GM18519 (cell line): ENCODE measurements around the gene NFATC2.
A peak's percentile ranks its signal among the peaks of the same experiment; 100 is the strongest.
"Not testable (repeated sequence)": the region's sequence is repeated elsewhere in the genome, so short reads cannot be mapped to it uniquely, and the experiment has no call there.

Experiments
- ATAC-seq: cut with Tn5 transposase; IDR thresholded peaks from one replicate; pipeline ENCODE4 v1.9.1; 2021; ENCODE audit warnings: mild to moderate bottlenecking, moderate library complexity; ENCODE audit not compliant: unreplicated experiment, low FRiP score

NFATC2 gene

DNA sequence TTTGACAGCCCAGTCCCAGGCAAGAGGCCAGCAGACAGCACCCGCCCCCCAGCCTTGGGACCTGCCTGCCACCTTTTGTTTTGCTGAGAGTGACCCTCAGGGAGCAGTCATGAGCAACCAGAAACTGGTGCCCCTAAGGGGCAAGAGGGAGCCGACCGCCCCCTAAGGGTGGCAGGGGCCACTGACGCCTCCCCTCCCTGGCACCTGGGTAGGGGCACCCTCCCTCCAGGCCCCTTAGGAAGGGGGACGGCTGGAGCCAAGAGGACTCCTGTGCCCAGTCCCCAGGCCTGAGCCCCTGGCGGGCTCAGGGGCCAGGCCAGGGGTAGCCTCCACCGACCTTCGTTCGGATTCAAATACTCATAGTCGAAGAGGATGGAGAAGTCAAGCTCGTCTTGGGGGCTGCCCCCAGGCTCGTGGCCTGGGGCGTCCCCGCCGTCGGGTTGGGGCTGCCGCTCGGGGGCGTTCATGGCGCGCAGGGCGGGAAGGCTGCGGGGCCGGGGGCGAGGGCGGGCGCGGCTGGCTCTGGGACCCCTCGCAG lies 417 bp downstream of the NFATC2 start:
- ATAC-seq, result no peak

DNA sequence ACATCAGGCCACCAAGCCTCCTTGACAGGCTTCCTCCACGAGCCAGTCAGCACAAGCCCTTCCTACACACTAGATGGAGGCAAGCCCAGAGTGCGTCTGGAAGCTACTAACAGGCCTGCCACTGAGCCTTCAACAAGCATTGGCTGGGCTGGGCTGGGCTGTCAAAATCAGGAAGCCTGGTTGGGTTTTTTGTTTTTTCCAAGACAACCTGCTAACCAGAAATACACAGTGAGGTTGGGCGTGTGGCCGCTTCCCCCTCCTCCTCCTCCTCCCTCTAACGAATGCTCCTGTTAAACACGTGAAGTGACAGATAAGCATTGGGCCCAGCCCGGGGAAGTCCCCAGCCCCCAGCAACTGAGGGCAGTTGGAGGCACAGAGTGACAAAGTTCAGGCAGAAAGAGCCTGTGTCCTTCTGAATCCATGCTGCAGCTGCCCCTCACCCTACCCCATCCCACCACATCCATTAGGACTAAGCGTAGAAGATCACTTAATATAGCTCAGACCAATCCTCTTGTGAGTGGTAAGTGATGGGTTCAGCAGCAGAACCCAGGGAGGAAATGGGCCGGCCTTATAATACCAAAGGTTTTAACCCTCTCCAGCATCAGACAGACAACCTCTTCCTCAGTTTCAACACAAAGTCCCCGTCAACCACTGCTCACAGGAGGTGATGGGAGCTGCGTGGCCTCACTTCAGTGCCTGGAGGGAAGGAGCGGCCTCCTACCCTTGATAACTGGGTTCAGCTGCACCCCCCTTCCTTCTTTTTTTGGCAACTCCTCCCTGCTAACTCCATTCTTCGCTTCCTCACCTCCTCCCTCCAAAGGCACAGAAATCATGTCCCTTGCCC lies 1.1 kb downstream of the NFATC2 start:
- peak; percentile 42 for ATAC-seq

DNA sequence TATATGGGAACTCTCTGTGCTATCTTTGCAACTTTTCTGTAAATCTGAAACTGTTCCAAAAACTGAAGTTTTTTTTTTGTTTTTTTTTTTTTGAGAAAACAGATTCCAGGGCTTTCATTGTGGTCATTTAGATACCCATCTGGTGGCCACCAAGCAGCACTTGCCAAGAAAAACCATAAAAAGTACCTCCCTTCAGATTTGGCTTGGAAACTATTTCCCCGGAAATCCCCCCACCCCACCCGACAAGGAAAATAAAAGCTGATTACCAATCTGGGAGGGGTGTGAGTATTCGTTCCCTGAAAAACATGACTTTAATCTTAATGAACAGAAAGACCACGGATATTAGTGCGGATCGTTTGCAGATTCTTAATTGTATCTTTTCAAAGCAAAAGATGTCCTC lies 1.9 kb downstream of the NFATC2 start:
- ATAC-seq, result no peak

DNA sequence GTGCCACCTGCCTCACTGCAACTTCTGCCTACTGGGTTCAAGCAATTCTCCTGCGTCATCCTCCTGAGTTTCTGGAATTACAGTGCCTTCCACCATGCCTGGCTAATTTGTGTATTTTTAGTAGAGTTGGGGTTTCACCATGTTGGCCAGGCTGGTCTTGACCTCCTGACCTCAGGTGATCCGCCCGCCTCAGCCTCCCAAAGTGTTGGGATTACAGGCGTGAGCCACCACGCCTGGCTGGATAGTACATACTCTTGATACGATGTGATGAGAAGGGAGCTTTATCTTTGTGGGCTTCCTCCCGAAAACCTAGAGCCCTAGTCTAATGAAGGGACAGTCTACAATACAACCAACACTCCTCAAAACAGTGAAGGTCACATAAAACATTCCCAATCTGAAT lies 2.4 kb downstream of the NFATC2 start:
- ATAC-seq, result not testable (repeated sequence)

DNA sequence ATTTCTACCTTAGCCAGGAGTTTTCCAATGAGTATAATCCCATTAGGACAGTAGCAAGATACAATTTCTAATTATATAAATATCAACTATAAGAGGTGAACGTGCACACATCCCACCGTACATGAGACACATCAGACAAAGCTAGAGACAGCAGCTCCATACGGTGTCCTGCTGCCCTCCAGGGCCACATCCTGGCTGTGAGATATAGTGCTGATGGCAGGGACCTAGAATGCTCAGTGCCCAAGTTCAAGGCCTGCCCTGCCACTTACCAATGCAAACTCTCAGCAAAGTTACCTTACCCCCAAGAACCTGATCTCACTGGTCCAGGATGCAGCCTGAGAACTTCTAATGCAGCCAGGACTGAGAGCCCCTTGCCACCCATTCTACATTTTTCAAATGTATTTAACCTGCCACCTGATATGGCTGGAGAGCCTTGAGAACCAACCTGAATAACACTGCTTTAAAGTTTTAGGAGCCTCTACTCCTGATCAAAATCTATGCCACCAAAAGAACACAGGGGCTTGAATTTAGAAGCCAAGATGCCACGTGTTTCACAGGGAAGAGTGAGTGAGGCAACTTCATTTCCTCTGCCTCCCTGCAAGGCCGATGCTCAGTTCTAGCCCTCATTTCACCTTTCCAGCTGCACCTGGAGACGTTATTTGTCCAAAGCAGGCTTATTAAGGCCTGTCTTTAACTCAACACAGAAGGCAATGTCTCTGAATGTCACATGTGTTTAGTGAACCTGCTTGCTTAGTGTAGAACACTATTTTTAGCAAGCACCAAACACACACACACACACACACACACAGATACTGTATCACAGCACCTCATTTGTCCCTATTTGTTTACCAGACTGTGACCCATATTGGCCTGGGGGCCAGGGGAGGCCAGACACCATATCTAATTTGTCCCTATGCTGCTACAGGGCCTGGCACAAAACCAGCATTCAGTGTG lies 6.1 kb downstream of the NFATC2 start:
- no peak for ATAC-seq

DNA sequence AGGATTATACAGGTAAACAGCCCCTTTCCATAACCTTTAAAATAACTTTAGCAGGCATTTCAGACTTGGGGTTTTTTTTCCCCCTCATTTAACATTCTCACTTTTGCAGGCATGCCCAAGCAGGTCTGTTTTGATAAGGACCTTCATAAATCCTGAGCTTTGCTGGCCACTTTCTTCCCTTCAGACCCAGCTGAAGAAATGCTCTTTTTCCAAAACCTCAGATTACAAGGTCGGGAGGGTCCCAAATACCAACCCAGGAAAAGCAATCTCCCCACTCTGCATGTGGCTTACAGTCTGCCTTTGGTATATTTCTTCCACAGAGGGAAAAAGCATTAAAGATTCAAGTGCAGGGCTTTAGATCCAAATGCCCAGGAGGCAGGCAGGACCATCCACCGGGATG lies 6.8 kb downstream of the NFATC2 start:
- no peak for ATAC-seq

DNA sequence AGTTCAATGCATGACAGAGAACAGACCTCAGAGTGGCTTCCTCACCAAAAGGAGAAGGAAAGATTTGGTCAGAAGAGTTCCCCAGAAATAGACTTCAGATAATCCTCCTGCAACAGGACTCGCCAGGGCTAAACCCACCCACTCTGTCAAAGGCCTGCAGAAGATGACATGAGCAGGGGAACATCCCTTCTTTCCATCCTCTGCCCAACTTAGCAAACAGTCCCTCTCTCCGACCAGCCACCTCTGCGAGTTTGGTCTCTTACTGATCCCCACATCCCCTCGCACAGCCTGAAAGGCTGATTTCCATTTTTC lies 7.5 kb downstream of the NFATC2 start:
- no peak for ATAC-seq

DNA sequence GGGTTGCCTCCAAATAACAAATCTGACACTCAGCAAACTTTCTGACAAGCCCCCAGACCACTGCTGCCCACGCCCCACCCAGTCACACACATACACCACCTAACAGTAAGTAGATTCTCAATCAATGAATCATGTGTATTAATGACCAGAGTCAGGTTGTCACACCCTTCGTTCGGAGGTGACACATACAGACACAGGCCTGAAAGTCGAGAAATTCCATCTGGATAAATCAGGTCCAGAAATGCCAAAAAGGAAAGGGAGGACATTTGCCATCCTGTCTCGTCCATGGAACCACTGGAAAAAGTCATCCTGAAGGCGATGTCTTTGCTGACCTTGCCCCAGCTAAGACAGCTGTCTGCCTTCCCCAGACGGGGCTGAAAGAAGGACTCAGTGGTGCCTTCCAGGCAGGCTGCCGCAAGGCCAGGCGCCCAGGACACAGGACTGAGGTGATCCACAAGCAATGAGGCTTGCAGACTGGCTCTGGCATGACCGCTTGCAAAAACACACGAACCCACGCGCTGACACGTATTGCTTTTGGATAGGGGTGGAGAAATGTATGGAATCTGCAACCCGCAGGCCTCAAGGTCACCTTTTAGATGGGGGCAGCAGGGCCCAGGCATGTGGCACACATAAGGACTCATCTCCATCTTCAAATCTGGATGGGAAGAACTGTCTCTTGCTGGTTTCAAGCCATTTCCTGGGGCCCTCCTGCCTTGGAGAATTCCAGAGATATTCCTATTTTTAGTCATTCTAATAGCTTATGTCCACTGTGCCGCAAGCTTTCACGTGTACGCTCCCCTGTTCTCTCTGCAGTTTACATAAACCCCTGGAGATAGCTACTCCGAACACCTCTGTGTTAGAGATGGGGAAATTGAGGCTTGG lies 9.0 kb downstream of the NFATC2 start:
- ATAC-seq, result no peak

DNA sequence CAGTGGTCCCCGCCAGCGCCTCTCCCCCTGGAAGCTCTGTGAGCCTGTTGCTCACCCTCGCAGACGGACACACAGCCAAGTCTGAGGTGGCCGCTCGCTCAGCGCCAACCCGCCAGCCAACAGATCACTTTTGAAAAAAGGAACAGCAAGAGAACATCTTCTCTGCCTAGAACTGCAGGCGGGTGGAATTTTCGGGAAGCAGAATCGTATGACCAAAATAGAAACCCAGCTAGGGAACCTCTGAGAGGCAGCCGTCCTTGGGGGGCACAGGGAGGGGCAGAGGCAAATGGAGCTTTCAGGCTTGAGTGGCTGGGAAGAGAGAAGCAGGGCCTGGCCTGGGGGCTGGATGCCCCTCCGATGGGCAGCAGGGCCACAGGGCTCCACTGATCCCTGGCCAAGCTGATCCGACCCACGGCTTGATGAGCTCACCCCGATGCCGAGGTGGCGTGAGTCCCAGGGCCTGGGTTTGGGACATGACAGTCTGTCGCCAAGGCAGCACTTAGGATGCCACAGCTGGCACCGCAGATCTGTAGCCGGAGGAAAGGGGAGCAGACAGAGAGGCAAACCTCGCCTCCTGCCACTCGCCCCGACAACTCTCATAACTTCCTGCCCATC lies 9.8 kb downstream of the NFATC2 start:
- ATAC-seq, result no peak

DNA sequence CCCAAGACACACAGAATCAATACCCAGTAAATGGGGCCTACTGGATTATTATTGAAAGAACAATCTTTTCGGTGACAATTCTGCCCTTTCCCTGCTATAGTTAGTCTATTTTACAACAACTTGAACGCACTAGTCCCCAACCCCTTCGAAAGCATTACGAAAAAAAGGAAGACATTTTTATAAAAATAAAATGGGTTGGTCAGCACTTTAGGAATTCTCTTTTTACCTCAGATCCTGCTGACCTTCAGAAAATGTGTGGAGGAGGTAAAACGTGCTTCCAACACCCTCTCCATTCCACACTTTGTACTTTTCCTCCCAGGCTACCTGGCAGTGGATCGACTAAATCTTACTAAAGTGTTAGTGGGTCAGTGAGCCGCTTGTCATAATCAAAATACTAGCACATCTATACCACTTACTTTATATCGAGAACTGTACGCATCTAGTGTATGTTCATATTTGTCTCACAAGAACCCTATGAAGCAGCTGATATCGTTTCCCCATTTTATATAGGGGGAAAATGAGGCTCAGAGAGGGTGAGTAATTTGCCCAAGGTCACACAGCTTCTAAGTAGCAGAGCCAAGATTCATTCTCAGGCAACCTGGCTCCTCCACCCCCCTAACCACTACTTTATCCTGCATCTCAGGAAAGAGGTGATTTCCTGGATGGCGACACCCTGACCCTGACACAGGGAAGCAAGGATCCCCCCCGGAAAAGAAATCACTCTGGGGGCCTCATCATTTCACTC lies 10.6 kb downstream of the NFATC2 start:
- ATAC-seq, result no peak

DNA sequence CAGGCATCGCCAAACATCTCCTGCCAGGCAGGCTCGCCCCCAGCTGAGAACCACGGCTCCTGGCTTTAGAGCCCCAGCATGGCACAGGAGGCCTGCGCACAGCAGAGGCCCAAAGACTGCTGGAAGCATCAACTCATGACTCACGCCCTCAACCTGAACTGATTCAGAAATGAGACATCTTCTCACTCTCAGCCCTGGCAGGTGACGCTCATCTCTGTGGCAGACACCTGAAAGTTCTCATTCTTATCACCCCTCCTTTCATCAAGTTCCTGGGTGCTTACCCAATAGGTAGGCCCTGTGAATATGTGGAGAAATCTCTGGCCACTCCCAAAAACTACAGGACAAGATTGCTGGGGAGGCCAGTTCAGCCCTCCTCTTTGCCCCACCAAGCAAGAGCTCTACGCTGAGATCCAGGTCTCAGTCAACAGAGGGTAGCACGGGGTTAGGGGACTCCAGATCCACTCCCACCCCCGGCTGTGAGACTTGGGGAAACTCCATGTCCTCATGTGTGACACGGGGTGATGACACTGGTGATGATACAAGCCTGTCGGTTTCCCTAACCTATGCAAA lies 11.3 kb downstream of the NFATC2 start:
- ATAC-seq, result peak; percentile 53

DNA sequence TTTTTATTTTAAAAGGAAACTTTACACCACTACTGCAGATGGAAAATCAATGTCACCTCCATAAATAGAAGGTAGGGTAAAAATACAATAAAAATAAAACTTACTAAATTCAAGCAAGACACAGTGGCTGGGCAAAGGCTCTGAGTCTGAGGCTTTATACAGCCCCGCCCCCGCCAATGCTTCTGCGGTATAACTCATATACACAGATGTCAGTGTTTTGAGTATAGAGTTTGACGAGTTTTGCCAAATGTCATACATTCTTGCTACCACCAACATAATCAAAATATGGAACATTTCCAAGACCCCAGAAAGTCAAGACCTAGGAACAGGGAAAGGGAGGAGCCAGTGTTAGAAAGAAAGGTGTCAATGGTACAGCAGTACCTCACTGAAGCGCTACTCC lies 12.8 kb downstream of the NFATC2 start:
- ATAC-seq, result no peak

DNA sequence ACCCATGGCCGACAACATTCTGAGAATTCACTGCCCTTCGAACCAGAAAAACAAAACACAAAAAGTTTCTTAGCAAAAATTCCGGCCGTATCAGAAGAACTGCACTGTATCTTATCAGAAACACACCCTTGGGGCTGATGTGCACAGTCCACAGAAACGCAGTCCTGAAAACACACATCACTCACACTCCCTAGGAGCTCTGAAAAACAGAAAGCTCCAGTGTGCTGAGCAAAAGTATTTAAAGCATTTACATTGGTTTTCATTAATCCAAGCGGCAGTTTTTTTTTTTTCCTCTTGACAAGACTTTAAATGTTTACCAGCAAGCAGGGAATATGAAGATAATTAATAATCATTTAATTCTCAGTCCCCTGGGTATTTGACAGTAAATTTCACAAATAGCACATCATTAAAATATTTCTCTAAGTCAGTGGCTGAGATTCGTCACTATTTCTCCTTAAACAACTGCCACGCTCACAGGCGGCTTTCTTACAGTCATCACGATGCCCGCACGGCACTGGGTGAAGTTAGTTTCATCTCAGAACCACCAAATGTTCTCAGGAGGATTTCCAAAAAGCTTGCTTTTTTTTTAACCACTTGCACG lies 13.3 kb downstream of the NFATC2 start:
- no peak for ATAC-seq

DNA sequence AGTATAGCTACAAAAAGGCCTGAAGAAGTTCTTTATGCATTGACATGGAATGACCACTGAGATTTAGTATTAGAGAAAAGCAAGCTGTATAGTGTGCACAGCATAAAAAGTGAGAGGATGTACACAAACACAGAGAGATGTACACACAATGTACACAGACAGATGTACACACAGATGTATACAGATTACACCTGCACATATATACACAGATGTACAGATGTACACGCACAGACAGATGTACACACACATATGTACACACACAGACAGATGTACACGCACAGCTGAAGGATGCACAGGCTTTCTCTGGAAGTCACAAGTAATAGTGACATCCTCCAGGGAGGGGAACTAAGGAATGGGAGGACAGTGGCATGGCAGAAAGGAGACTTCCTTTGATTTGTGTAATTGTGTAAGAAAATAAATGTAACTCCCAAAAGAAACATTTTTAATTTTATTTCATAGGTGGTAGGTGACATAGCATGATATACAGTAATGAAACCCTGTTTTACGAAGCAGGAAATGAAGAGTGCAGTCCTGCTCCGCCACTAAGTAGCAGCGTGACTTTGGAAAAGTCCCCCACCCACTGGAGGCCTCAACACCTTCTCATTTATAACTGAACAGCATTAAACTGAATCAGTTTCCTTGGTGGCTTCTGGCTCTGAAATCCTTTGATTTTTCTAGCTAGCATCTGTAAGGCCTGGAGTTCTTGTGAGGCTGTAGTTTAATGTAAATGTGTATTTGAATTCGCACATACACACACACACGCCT lies 14.1 kb downstream of the NFATC2 start:
- ATAC-seq, result no peak

DNA sequence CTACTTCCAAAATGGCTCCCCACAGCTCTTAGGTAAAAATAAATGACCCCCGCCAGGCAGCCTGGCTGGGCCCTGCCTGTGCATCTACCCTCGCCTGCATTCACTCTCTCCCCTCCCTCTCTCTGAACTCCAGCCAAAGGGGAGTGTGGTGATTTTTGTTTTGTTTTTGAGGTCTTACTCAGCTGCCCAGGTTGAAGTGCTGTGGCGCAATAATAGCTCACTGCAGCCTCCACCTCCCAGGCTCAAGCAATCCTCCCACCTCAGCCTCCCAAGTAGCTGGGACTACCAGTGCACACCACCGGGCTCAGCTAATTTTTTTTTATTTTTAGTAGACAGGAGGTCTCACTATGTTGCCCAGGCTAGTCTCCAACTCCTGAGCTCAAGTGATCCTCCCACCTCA lies 15.8 kb downstream of the NFATC2 start:
- no peak for ATAC-seq

DNA sequence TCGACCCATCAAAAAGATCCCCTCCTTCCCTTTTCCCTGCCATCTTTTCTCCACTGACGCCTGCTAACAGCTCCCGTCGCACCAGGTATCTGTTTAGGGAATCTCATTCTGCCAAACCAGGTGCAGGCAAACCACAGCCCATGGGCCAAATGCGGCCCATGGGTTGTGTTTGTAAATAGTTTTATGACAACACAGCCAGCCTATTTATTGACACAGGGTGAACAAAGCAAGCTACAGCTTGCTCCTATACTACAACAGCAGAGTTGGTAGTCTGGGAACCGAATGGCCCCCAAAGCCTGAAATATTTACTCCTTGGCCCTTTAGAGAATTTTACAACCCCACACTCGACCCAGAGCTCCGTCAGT lies 16.4 kb downstream of the NFATC2 start:
- ATAC-seq, result no peak

DNA sequence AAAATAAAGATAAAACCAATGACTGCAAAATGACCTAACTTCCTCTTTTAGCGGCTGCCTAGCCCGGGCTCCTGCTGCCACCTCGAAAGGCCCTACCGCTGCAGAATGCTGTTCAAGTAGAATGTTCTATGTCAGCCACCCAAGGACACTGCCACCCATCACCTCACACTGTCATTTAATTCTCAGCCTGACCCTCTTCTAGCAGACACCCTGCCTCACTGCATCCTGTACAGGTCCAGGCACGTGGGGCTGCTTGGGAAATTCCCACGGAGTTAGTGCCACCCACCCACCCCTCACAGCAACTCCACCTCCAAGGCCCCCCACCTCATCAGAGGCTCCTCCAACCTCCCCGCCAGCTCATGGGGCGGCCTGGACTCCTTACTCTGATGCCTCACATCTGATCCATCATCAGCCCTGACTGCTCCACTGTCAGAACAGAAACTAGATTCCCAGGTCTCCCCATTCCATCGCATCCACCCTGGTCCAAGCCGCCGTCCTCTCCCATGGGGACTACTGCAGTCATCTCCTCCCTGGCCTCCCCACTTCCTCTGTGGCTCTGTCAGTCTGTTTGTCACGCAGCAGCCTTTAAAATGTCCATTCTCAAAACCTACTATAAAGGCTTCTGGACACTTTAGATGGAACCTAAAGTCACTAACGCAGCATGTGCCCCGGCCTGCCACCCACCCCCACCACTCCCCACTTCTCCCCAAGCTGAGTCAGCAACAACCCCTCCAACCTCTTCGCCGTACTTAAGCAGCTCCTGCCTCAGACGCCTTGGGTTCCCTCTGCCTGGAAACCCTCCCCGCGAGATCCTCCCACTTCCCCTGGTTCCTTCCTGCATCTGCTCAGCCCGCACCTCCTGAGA lies 17.0 kb downstream of the NFATC2 start:
- no peak for ATAC-seq
